MM.1S (cell line): Measurements from ENCODE around the gene TMEM131.

Source experiments
- DNase-seq: peaks from one replicate; pipeline ENCODE4 v3.0.0-alpha.2; 2015
- H2AFZ ChIP-seq: fragments of 300-600 bp; sonication (generic); 2 replicates; pipeline ENCODE4 v1.6.0; 2016; ENCODE audit warnings: antibody characterized with exemption, low read length
- H3F3A ChIP-seq: fragments of 300-600 bp; sonication (generic); 2 replicates; pipeline ENCODE4 v1.6.1; 2016; ENCODE audit warnings: mild to moderate bottlenecking, antibody characterized with exemption, low read length, moderate library complexity, mixed read lengths; ENCODE audit not compliant: insufficient read depth
- H3K27ac ChIP-seq: fragments of 300-600 bp; sonication (generic); 2 replicates; pipeline ENCODE4 v1.5.1; 2016; ENCODE audit warnings: mild to moderate bottlenecking, low read length
- H3K27me3 ChIP-seq: fragments of 300-600 bp; sonication (generic); replicated peaks from 2 replicates; pipeline ENCODE4 v1.6.0; 2016; ENCODE audit warnings: low read length; ENCODE audit not compliant: insufficient read depth
- H3K36me3 ChIP-seq: fragments of 300-600 bp; sonication (generic); replicated peaks from 2 replicates; pipeline ENCODE4 v1.6.1; 2016; ENCODE audit warnings: mild to moderate bottlenecking, low read length, mixed read lengths; ENCODE audit not compliant: insufficient read depth
- H3K4me1 ChIP-seq: fragments of 300-600 bp; sonication (generic); 2 replicates; pipeline ENCODE4 v1.6.1; 2016; ENCODE audit warnings: low read length, mixed read lengths
- H3K4me2 ChIP-seq: fragments of 300-600 bp; sonication (generic); 2 replicates; pipeline ENCODE4 v1.6.0; 2016; ENCODE audit warnings: low read depth, low read length
- H3K4me3 ChIP-seq: fragments of 300-600 bp; sonication (generic); 2 replicates; pipeline ENCODE4 v1.5.1; 2016; ENCODE audit warnings: low read length, mixed read lengths
- H3K79me2 ChIP-seq: fragments of 300-600 bp; sonication (generic); 2 replicates; pipeline ENCODE4 v1.6.1; 2016; ENCODE audit warnings: mixed run types, low read length, mixed read lengths
- H3K9ac ChIP-seq: fragments of 300-600 bp; sonication (generic); 2 replicates; pipeline ENCODE4 v1.6.1; 2016; ENCODE audit warnings: low read length, mixed read lengths
- H3K9me2 ChIP-seq: fragments of 300-600 bp; sonication (generic); replicated peaks from 2 replicates; pipeline ENCODE4 v1.6.1; 2016; ENCODE audit warnings: mild to moderate bottlenecking, low read length, mixed read lengths; ENCODE audit not compliant: insufficient read depth
- H3K9me3 ChIP-seq: fragments of 300-600 bp; sonication (generic); replicated peaks from 2 replicates; pipeline ENCODE4 v1.6.1; 2016; ENCODE audit warnings: mild to moderate bottlenecking, low read length, mixed read lengths; ENCODE audit not compliant: insufficient read depth
- H4K20me1 ChIP-seq: fragments of 300-600 bp; sonication (generic); 2 replicates; pipeline ENCODE4 v1.6.1; 2016; ENCODE audit warnings: mild to moderate bottlenecking, low read length, moderate library complexity, mixed read lengths; ENCODE audit not compliant: insufficient read depth
- CTCF ChIP-seq: fragments of 300-600 bp; sonication (generic); IDR thresholded peaks from 2 replicates; pipeline ENCODE4 v1.5.1; 2016; ENCODE audit warnings: antibody characterized with exemption, low read length, mixed read lengths
- EZH2 ChIP-seq: fragments of 300-600 bp; sonication (generic); optimal IDR thresholded peaks from 2 replicates; pipeline ENCODE3; 2017; ENCODE audit warnings: low read depth, mild to moderate bottlenecking, antibody characterized with exemption, low read length, mixed read lengths
- EZH2phosphoT487 ChIP-seq: fragments of 300-600 bp; sonication (generic); IDR thresholded peaks from 2 replicates; pipeline ENCODE4 v1.6.1; 2018; ENCODE audit warnings: antibody characterized with exemption, low read length

The TMEM131 gene

GRCh38 chr2:97928591-97928990, 67.2 kb downstream of the TMEM131 start:
- Histone ChIP-seq H3K4me1 (peaks cover 19% of the 10 kb centered on the region), H3F3A (peaks cover 6% of the 10 kb centered on the region; the same call in 1 of the 2 replicates), H2AFZ (no peak overlapping the region), H3K36me3 (no peaks in the 10 kb centered on the region), H3K27me3 (no peaks in the 10 kb centered on the region), H3K4me2 (no peak overlapping the region), H3K9me2 (no peaks in the 10 kb centered on the region), H3K4me3 (no peak overlapping the region), H3K9ac (no peak overlapping the region), H4K20me1 (no peaks in the 10 kb centered on the region), H3K79me2 (peaks cover 67% of the 10 kb centered on the region), H3K9me3 (no peaks in the 10 kb centered on the region), H3K27ac (no peak overlapping the region)
- no peak for DNase-seq
- TF ChIP-seq CTCF (no peak), EZH2 (no peak), EZH2phosphoT487 (no peak)

- H3K4me3 ChIP-seq = no peak overlapping the region
- H3K4me1 ChIP-seq = peaks cover 8% of the 10 kb centered on the region
- TF ChIP-seq EZH2phosphoT487 = no peak
- TF ChIP-seq CTCF = no peak
- no peak for TF ChIP-seq EZH2
- H3K79me2 ChIP-seq = peaks cover 50% of the 10 kb centered on the region
- no peak overlapping the region for H3K27ac ChIP-seq
- no peak overlapping the region for H3K9ac ChIP-seq
- H3K9me2 ChIP-seq = no peaks in the 10 kb centered on the region
- no peaks in the 10 kb centered on the region for H4K20me1 ChIP-seq
- H2AFZ ChIP-seq = no peak overlapping the region
- no peaks in the 10 kb centered on the region for H3K9me3 ChIP-seq
- no peaks in the 10 kb centered on the region; the same call in 1 of the 2 replicates for H3F3A ChIP-seq
- no peak overlapping the region for H3K4me2 ChIP-seq
- H3K36me3 ChIP-seq = no peaks in the 10 kb centered on the region
- DNase-seq = no peak
- no peaks in the 10 kb centered on the region for H3K27me3 ChIP-seq
Observed at GRCh38 chr2:97926946-97927345, 68.8 kb downstream of the TMEM131 start.

GRCh38 chr2:97924194-97924593, 71.6 kb downstream of the TMEM131 start:
- Histone ChIP-seq H3K27me3 (no peaks in the 10 kb centered on the region), H3K4me2 (no peak overlapping the region), H2AFZ (no peak overlapping the region), H3K4me3 (no peak overlapping the region), H3K4me1 (no peaks in the 10 kb centered on the region), H3K79me2 (peaks cover 26% of the 10 kb centered on the region), H3K9me3 (no peaks in the 10 kb centered on the region), H4K20me1 (no peaks in the 10 kb centered on the region), H3F3A (no peaks in the 10 kb centered on the region), H3K27ac (no peak overlapping the region), H3K36me3 (no peaks in the 10 kb centered on the region), H3K9ac (no peak overlapping the region), H3K9me2 (no peaks in the 10 kb centered on the region)
- no peak for TF ChIP-seq CTCF
- TF ChIP-seq EZH2 = no peak
- TF ChIP-seq EZH2phosphoT487 = no peak
- DNase-seq = no peak
